ENCODE measurements around the gene FBP1. TPM values are rescaled to one million over a fixed set of nuclear protein-coding genes. Genes with fewer than 3 reads are reported as not detected.
"Not testable (repeated sequence)": the region's sequence is repeated elsewhere in the genome, so short reads cannot be mapped to it uniquely, and the experiment has no call there.

Gene FBP1
- total RNA-seq, 2 donors from 2014 or later = 3.4 to 3.5 TPM

DNA sequence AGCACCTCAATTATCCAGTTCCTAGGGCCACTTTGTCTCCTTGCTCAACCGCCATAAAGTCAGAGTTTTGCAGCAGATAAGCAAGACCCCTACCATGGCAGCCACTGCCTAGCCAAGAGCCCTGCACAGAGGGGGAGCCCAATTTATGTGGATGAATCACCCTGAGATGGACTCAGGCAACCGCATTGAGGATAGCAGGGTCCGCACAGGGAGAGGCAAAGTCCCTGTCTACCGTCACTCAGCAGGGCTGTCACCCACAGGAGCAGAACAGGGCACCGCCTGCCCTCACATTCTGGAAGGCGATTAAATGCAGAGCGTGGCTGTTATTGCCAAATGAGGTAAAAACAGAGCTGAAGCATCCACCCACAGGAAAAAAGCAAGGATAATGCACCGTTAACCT is 47.4 kb downstream of the FBP1 start:
- intact Hi-C loops (cut with DNase I) = no loop called here
- ATAC-seq (no peak), DNase-seq (no peak)

DNA sequence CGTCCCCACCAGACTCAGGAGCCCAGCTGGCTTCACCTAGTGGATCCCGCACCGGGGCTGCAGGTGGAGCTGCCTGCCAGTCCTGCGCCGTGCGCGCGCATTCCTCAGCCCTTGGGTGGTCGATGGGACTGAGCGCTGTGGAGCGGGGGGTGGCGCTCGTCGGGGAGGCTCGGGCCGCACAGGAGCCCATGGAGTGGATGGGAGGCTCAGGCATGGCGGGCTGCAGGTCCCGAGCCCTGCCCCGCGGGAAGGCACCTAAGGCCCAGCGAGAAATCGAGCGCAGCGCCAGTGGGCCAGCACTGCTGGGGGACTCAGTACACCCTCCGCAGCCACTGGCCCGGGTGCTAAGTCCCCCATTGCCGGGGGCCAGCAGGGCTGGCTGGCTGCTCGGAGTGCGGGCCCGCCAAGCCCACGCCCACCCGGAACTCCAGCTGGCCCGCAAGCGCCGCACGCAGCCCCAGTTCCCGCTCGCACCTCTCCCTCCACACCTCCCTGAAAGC is 48.2 kb downstream of the FBP1 start:
- intact Hi-C loops (cut with DNase I); DNase-seq; ATAC-seq: not testable (repeated sequence)

DNA sequence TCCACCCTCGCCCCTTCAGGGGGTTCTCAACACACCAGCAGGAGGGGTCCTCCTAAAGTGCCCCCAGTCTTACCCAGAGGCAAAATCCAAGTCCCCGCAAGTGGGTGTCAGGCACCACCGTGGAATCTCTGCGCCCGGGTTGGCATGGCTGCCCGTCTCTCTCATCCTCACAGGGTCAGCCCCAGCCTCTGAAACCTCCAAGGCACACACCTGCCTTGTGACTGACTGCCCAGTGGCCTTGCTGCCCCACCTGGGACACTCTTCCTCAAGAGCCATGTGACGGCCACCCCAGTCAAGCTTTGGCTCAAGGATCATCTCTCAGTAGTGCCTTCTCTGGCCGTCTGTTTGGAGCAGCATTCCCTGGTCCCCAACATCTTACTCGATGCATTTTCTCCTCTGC is 50.6 kb downstream of the FBP1 start:
- ATAC-seq (no peak), DNase-seq (no peak)
- intact Hi-C loops (cut with DNase I) = no loop called here

DNA sequence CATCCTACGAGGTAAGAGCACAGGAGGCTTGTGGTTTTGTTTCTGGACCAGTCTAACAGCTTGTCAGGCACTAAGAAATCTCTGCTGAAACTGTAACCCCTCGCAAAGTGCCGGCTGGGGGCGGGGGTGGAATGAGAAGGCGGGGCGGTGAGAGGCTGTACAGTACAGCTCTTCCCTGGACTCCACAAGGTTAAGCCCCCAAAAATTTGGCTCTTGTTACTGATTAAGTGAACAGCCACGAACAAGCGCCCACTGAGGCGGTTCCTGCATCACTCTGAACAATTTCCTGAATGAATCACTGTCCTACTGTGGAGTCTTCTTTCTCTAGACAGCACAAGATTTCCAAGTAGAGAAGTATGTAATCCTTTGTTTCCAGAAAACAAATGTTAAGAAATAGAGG is 52.5 kb downstream of the FBP1 start:
- ATAC-seq = no peak

DNA sequence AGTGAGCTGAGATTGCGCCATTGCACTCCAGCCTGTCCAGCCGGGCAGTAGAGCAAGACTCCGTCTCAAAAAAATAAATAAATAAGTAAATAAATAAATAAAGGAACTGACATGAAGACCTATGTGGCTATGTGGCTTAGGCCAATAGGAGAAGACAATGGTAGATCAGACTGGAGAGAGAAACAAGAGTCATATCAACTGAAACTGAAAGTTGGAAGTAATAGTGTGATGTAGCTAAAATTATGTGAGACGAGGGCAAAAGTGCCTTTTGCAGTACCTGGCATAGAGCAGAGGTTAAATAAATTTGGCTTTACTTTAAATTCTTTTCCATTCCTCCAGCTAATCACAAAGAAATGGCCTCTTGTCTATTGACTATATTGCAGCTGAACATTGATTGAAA is 53.0 kb downstream of the FBP1 start:
- intact Hi-C loops (cut with DNase I) = no loop called here
- no peak for DNase-seq

More for the DNA sequence above, 52.5 kb downstream of the FBP1 start:
- DNase-seq = no peak
- intact Hi-C loops (cut with DNase I) = no loop called here

DNA sequence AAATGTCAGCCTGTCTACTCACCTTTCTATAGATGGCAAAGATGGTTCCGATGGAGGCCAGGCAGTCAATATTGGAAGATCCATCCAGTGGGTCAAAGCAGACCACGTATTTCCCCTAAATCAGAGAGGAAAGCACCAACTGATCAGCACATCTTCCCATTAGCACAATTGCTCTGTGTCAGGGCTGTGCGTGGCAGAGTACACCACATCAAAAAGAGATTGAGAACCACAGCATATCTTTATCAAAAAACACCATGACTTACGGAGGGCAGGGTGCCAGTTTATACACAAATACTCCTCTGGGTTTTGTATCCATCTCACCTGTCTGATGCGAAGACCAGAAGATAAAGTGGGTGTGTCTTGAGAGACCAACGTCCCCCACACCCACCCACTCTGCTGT is 54.8 kb downstream of the FBP1 start:
- DNase-seq (no peak), ATAC-seq (no peak)
- intact Hi-C loops (cut with DNase I) = no loop called here

More for the DNA sequence above, 53.0 kb downstream of the FBP1 start:
- no peak for ATAC-seq

DNA sequence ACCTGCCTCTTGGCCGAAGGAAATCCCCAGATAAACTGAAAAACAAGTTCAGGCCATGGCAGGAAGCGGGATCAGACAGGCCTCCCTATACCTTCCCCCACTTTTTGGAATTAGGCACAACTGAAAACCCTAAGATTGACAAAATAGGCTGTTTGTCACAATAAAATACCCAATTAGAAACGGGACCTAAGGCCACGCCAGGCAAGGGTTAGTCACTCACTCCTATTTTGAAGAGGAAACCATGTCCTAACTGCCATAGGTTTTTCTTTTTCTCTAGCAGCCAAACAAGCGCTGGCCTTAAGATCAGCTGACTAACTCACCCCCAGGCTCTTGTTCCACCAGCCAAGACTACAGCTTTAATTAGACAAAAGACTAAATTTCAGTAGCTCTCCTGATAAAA is 57.6 kb downstream of the FBP1 start:
- DNase-seq (no peak), ATAC-seq (no peak)
- intact Hi-C loops (cut with DNase I) = no loop called here

DNA sequence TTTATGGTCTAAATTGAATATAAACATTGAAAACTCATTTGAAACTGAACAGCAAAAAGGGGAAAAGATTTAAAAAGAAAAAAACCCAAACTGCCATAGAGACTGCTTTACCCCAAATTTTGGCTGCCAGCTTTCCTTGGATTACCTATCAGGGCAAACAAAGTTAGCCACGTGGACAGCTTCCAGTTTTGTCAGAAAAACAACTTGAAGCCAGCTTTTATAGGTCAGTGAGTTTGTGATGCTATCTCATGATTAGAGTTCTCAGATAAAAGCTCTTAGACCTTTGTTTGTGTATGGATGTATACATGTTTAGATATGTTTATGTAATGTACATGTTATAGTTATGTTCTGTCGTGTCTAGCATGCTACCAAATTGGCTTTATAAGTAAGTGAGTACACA is 61.7 kb downstream of the FBP1 start:
- intact Hi-C loops (cut with DNase I) = no loop called here
- DNase-seq (no peak), ATAC-seq (no peak)

DNA sequence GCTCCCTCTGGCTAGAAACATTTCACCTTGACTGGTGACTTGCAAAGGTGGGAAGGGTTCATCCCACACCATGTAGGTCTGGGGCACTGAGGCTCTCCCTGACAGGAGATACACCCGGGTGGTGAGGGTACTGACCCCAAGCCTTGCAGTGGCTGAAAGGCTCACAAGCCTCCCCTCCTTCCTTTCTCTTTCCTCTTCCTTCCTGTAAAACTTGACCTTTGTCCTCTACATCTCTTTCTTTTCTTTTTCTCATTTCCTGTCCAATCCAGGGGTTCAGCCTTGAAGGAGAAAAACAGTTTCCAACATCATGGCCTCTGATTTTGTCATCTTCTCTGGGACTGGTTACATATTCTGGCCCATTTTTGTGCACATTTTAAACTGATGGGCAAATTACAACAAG is 62.3 kb downstream of the FBP1 start:
- no peak for ATAC-seq
- intact Hi-C loops (cut with DNase I) = no loop called here
- DNase-seq = no peak

DNA sequence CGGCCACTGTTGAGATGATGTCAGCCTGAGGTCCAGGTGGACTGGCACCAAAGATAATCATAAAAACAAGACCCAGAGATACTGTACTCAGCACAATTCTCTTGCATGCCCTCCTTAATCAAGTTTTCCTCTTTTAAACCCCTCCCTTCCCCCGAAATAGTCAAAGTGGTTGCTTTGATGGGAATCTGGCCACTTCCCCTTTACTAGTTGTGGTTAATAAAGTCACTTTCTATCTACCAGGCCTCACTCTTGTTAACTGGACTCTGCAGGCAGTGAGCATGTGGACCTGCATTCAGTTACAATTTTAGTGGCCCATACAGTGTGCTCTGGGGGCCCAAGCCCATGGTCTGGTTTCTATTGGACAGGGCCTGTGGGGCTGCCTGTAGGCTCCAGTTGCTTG is 63.2 kb downstream of the FBP1 start:
- ATAC-seq (no peak), DNase-seq (no peak)
- intact Hi-C loops (cut with DNase I) = no loop called here

DNA sequence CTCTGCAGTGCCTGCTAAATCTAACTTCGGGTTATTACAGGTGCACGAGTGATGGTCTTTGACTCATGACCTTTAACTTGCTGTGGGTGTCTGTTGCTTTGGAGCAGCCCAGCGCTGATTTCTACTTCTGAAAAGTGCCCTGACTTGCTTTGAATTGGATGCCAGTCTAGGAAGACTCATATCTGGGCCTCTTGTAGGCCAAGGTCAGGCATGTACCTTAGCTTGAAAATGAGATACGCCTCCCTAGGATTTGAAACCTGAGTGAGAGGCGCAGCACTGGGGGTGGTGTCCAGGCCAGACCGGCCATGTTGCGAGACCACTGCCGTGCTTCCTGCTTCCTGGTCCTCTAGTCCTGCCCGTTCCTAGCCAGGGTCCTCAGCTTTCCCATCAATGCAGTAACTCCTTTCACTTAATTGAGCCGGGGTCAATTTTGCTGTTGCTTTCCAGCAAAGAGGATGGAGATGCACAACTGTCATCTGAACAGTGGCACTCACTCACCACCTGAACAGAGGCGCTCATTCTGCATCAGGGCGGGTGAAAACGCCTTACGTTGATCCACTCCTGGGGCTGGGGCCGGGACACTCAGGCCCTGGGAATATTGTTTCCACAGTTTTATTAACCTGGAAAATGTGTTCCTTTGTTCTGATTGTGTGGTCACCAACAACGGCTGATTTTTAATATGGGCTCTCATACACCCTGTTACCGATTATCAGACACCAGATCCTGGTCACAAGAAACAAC is 70.2 kb downstream of the FBP1 start:
- DNase-seq (no peak), ATAC-seq (no peak)
- intact Hi-C loops (cut with DNase I) = no loop called here

DNA sequence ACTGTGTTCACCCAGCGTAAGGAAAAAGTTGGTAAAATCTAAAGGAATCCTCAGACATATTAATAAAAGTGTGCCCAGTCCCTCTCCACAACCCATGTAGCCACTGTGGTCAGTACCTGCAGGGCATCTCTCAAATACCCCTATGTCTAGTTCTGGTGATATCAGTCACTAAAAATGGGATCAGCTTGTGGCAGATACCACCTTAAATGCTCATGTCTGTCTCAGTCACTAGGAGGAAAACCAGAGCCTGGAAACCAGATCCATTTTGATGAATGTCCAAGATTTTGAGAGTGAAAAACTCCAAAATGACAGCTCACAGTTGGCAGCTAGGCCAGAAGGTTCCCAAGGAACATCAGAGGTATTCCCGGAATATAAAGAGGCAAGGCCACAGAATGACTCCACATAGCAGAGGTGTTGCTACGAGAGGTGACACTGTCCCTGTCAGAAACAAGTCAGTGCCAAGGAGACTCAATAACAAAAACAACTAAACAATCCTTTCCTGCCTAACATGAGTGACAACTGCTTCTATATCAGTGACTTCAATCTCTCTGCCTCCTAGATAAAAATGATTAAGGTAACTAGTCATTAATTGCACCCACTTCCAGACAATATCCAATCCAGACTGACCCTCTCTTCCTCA is 70.9 kb downstream of the FBP1 start:
- DNase-seq = no peak
- intact Hi-C loops (cut with DNase I) = no loop called here
- peak in 1 of 2 donors; percentile 68 for ATAC-seq

DNA sequence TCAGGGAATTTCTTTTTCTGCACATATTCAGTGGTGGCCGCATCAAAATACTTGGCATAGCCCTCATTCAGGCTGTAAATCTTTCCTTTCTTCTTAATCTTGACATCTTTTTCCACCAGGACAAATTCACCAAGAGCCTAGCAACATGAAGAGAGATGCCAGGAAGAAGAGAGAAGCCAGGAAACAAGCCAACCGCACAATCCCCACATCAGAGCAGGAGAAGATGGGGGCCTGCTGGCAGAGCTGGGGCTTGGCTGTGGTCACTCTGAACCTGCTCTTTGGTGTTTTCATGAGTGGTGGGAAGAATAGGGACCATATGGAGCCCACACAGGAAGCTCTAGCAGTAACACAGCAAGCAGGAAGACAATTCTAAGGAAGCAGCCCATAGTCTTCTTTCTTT is 72.0 kb downstream of the FBP1 start:
- DNase-seq (no peak), ATAC-seq (no peak)
- intact Hi-C loops (cut with DNase I) = no loop called here

DNA sequence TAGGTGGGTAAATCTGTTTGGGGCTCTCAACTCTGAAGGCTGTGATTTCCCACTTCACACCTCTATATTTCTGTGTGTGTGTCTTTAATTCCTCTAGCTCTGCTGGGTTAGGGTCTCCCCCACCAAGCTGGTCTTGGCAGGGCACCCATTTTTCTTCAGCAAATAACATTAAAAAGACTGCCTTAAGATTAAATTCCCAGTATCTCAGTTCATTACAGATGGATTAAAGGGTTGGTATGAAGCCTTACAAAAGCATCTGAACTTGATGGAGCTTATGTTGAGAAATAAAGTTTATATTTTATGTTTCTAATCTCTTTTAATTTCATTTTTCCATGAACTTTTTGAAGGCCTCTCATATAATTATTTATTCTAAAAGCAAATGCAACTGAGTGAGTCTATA is 72.8 kb downstream of the FBP1 start:
- ATAC-seq (no peak), DNase-seq (no peak)
- intact Hi-C loops (cut with DNase I) = no loop called here

DNA sequence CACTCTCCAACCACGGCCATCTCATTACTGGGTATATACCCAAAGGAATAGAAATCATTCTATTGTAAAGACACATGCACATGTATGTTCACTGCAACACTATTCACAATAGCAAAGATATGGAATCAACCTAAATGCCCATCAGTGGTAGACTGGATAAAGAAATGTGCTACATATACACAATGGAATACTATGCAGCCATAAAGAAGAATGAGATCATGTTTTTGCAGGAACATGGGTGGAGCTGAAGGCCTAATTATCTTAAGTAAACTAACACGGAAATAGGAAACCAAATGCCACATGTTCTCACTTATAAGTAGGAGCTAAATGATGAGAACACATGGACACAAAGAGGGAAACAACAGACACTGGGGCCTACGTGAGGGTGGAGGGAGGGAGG is 75.0 kb downstream of the FBP1 start:
- intact Hi-C loops (cut with DNase I); ATAC-seq; DNase-seq: not testable (repeated sequence)

DNA sequence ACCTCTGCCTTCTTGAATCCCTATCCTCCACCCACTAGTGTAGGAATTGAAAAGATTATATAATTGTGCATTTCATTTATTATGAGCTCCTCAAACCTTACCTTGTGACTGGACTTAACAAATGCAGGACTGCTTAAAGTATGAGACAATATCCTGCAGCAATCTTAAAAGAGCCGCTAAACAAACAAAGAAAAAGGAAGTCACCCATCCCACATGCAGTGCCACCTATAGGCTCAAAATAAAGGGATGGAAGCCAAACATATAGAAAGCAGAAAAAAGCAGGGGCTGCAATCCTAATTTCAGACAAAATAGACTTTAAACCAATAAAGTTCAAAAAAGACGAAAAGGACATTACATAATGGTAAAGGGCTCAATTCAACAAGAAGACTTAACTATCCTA is 75.8 kb downstream of the FBP1 start:
- DNase-seq (no peak), ATAC-seq (no peak)
- intact Hi-C loops (cut with DNase I) = no loop called here

DNA sequence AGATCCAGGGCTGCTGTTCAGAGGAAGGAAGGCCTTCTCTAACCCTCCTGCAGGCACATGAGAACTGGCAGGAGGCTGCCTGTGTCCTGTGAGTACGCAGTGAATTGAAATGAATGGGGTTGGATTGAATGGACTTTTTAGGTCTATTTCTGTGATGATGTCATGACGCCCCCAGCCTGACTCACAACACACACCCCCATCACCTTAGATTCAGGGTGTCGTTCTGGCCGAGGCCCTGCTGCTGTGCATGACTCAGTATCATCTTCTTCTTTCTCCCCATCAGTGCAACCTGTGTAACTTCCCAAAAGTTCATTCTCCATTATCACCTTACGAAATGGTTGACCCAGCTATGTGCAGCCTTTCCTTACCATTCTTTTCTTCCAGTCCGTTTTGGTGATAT is 79.1 kb downstream of the FBP1 start:
- intact Hi-C loops (cut with DNase I) = no loop called here
- DNase-seq (no peak), ATAC-seq (no peak)

DNA sequence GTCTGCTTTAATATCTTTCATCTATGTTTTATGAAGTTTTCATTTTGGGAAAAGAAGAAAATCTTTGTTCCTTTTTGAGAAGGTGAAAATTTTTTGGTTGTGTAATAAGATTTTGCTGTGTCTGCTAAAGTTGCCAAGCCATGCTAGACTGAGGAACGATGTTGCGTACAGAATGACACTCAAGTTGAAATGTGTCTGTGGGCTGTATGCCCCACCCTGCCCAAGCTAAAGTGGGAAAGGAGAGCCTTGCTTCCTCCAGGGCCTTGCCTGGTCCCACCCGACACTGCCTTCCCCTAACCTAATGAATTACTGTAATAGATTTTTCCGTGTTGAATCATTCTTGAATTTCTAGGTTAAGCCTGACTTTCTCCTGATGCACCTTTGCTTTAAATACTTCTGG is 81.9 kb downstream of the FBP1 start:
- ATAC-seq (no peak), DNase-seq (no peak)
- intact Hi-C loops (cut with DNase I) = no loop called here

DNA sequence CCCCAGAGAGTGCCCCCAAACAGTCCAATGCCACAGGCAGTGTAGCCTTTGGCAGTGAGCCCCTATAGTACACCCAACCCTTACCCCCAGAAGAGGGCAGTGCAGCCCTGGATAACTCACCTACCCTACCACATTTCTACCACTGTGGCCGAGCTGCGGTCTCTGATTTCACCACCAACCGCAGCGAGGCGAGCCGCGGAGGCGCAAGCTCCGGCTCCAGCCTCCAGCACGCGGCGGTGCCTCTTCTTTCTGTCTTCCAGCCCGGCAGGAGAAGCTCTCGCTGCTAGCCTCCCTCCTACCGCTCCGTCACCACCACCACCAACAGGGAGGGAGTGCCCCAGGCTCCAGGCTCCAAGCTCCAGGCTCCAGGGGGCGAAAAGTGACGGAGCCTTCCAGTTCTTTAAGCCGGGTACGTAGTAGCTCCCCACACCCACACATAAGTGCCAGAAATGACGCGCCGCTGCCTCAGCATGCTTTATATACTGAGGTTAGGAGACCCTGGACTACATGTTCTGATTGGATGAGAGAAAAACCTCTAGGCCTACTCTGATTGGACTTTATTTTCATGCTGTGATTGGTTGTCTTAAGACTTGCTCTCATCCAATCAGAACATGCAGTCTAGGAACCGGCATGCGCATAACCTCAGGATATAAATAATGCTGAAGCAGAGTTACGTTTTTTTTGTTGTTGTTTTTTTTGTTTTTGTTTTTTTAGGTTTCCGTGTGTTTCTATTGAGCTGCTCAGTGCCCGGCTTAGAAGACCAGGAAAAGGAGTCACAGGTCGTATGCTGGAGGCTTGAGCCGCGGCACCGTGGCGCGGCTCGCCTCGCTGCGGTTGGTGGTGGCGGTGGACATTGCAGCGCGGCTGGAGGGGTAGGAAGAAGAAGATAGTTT is 84.6 kb downstream of the FBP1 start, which contains the start of gene PCAT7:
PCAT7 (plus strand) TSS at position 645 of the 893 bp plus-strand sequence.
- ATAC-seq (peak; percentile 79 to 92), DNase-seq (peak; percentile 22)
- intact Hi-C loops (cut with DNase I) = no loop called here

DNA sequence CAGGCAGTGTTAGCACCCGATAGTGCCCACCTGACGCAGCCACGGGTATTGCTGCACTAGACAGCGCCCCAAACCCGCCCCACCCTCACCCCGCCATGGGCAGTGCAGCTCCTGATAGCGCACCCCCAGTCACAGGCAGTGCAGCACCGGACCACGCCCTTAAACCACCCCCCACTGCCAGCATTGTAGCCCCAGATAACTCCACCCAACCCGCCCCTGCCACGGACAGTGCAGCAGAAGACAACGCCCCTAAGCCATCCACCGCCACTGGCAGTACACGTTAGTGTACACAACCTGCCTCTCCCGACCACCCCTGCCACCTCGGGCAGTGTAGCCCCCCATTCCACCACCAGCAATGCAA is 85.3 kb downstream of the FBP1 start:
- DNase-seq (no peak), ATAC-seq (no peak)
- intact Hi-C loops (cut with DNase I) = no loop called here

Measured in left cardiac atrium (tissue), 4 donors.